GM12874 (cell line): Measurements from ENCODE around the gene ZFP64.

Experiments
- CTCF ChIP-seq: IDR thresholded peaks from 2 replicates; pipeline ENCODE4 v1.5.1; 2011; ENCODE audit warnings: low read depth, mild to moderate bottlenecking, control low read depth, low read length, moderate library complexity; ENCODE audit not compliant: insufficient read depth

Gene ZFP64

GRCh38 chr20:52102126-52102525 lies 89.5 kb downstream of the ZFP64 start:
- no peak for TF ChIP-seq CTCF
